A172 (cell line): ENCODE results near the gene TUBB. TPM values are rescaled to one million over a fixed set of nuclear protein-coding genes. Genes with fewer than 3 reads are reported as not detected.
"Not testable (repeated sequence)": the region's sequence is repeated elsewhere in the genome, so short reads cannot be mapped to it uniquely, and the experiment has no call there.

Experiments
- DNase-seq: peaks from one replicate; pipeline ENCODE4 v3.0.0-alpha.2; 2015; ENCODE audit warnings: low spot score
- total RNA-seq: library from RNA; depleted of rRNA; stranded (reverse); fragments of >200 nt; shearing (Covaris generic); gene quantifications from 2 replicates; pipeline ENCODE4 v1.2.3, GENCODE V29; 2014

The TUBB gene
- total RNA-seq, 1 experiment from 2014 or later = 1,118 TPM

GRCh38 chr6:30759575-30760239, 39.6 kb downstream of the TUBB start:
- DNase-seq = peak; percentile 90

GRCh38 chr6:30760549-30760948, 40.4 kb downstream of the TUBB start:
- DNase-seq = no peak

GRCh38 chr6:30761791-30762429, 41.8 kb downstream of the TUBB start:
- no peak for DNase-seq

GRCh38 chr6:30763155-30763617, 43.0 kb downstream of the TUBB start:
- no peak for DNase-seq

GRCh38 chr6:30763618-30764489, 43.7 kb downstream of the TUBB start:
- DNase-seq = peak; percentile 87

GRCh38 chr6:30764490-30765043, 44.4 kb downstream of the TUBB start:
- not testable (repeated sequence) for DNase-seq

- DNase-seq = not testable (repeated sequence)
Observed at GRCh38 chr6:30765495-30765894, 45.3 kb downstream of the TUBB start.

- no peak for DNase-seq
Observed at GRCh38 chr6:30766461-30767157, 46.5 kb downstream of the TUBB start.

- no peak for DNase-seq
Observed at GRCh38 chr6:30767158-30767943, 47.2 kb downstream of the TUBB start.

- DNase-seq = no peak
Observed at GRCh38 chr6:30767944-30768301, 47.8 kb downstream of the TUBB start.

- no peak for DNase-seq
Observed at GRCh38 chr6:30768634-30769087, 48.5 kb downstream of the TUBB start.

- DNase-seq = peak; percentile 98
Observed at GRCh38 chr6:30769088-30769852, 49.1 kb downstream of the TUBB start.

- DNase-seq = peak; percentile 57
Observed at GRCh38 chr6:30769853-30770524, 49.8 kb downstream of the TUBB start.

GRCh38 chr6:30770592-30770991, 50.4 kb downstream of the TUBB start:
- no peak for DNase-seq

- DNase-seq = no peak
Observed at GRCh38 chr6:30774701-30775100, 54.5 kb downstream of the TUBB start.
